ENCODE measurements around the gene TMEM200A. TPM values are rescaled to one million over a fixed set of nuclear protein-coding genes. Genes with fewer than 3 reads are reported as not detected.

Gene TMEM200A
- total RNA-seq, 4 donors from 2014 or later = 0.42 to 1.0 (median 0.82) TPM

DNA sequence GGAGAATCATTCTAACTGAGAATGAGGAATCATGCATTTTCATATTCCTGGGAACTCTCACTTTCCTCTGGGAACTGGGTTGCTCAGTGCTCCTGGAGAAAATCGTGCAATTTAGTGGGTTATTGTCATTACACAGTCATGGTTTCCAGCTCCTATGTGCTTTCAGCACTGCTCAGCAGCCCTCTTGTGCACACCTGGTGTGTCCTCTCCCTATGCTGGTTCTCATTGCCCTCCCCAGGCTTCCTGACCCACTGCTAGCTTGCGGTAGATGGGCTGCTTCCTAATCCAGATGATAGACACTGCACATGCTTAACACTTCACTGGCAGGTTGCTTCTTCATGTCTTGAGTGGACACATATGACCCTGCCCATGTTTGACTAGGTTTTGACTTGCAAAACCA, 39.7 kb downstream of the TMEM200A start:
- no peak overlapping the region for H3K4me3 ChIP-seq
- H3K36me3 ChIP-seq = no peaks in the 10 kb centered on the region
- no peaks in the 10 kb centered on the region for H3K27me3 ChIP-seq
- no peaks in the 10 kb centered on the region for H3K9me3 ChIP-seq
- H3K4me1 ChIP-seq = no peaks in the 10 kb centered on the region
- TF ChIP-seq EP300 (IDR thresholded peaks at IDR 0.05) = no peak
- TF ChIP-seq, protein P1, sequence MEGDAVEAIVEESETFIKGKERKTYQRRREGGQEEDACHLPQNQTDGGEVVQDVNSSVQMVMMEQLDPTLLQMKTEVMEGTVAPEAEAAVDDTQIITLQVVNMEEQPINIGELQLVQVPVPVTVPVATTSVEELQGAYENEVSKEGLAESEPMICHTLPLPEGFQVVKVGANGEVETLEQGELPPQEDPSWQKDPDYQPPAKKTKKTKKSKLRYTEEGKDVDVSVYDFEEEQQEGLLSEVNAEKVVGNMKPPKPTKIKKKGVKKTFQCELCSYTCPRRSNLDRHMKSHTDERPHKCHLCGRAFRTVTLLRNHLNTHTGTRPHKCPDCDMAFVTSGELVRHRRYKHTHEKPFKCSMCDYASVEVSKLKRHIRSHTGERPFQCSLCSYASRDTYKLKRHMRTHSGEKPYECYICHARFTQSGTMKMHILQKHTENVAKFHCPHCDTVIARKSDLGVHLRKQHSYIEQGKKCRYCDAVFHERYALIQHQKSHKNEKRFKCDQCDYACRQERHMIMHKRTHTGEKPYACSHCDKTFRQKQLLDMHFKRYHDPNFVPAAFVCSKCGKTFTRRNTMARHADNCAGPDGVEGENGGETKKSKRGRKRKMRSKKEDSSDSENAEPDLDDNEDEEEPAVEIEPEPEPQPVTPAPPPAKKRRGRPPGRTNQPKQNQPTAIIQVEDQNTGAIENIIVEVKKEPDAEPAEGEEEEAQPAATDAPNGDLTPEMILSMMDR (IDR thresholded peaks at IDR 0.05) = no peak
- TF ChIP-seq POLR2AphosphoS5 (IDR thresholded peaks at IDR 0.05) = no peak
- no peak for TF ChIP-seq POLR2A (IDR thresholded peaks at IDR 0.05; ENCODE audit: low read depth)
- no peak for DNase-seq (ENCODE audit: extremely low spot score)
- WGBS = 66% methylated on average over 2 of the region's 2 CpGs
- H3K27ac ChIP-seq (replicated peaks in 1 of 4) = no peak overlapping the region
- intact Hi-C loops (cut with DNase I) = no loop called here

DNA sequence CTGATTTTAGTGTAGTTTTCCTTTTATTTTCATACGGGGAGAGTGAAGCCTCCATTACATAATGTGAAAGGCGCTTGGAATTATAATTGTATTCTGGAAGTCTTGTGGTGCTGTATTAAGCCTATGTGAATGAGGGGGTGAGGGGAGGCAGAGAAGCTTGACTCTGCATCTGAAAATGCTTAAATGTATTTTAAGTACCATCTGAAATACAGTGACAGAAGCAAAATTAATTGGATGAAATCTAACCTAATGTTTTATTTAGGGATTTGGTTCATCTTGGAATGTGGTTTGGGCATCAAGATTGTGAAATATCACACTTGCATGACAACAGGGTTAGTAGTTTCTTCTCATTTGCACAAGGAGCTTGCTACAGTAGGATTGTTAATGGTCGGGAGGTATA, 41.2 kb downstream of the TMEM200A start:
- Histone ChIP-seq H3K27ac (replicated peaks in 1 of 4) (no peak overlapping the region), H3K27me3 (no peaks in the 10 kb centered on the region), H3K36me3 (no peaks in the 10 kb centered on the region), H3K4me3 (no peak overlapping the region), H3K9me3 (no peaks in the 10 kb centered on the region), H3K4me1 (no peaks in the 10 kb centered on the region)
- TF ChIP-seq POLR2A (IDR thresholded peaks at IDR 0.05; ENCODE audit: low read depth) = no peak
- no peak for TF ChIP-seq EP300 (IDR thresholded peaks at IDR 0.05)
- TF ChIP-seq POLR2AphosphoS5 (IDR thresholded peaks at IDR 0.05) = no peak
- TF ChIP-seq, protein P1 (IDR thresholded peaks at IDR 0.05) = no peak
- WGBS = 70% methylated on average over 3 of the region's 3 CpGs
- intact Hi-C loops (cut with DNase I) = no loop called here
- DNase-seq (ENCODE audit: extremely low spot score) = no peak

DNA sequence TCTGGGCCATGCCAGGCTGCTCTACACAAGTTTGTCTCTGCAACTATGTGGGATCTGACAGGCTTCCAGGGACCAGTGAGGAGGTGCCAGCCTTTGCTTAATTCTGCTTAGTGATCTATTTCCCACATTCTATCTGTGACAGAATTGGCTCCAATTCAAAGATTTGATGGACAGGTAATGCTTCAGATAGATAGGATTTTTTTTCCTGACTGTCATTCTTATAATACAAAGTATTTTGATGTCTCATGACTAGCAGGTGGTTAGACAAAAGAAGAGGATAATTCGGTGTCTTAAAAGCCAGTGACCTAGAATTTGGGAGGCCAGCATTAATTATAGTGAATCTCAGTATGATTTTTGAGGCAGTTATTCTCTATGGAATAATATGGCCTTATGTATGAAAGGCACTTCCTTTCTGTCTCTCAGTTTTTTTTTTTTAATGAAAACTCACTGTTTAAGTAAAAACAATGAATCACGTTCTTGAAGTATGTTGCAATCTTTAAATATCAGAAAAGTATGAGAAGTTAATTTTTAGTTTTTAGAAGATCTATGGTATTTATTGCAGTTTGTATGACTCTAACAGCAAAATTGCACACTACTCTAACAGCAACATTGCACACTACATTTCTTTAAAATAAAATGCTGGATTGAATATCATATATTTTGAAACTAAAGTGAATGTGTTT, 43.7 kb downstream of the TMEM200A start:
- no peak for DNase-seq (ENCODE audit: extremely low spot score)
- H3K4me1 ChIP-seq = no peaks in the 10 kb centered on the region
- 65% methylated on average over 2 of the region's 2 CpGs for WGBS
- peaks cover 0 to 5% (median 0%) of the 10 kb centered on the region in 4 donors for H3K9me3 ChIP-seq
- no peak overlapping the region for H3K4me3 ChIP-seq
- intact Hi-C loops (cut with DNase I) = no loop called here
- no peak overlapping the region for H3K27ac ChIP-seq (replicated peaks in 1 of 4)
- H3K36me3 ChIP-seq = no peaks in the 10 kb centered on the region
- no peaks in the 10 kb centered on the region for H3K27me3 ChIP-seq
- TF ChIP-seq EP300 (IDR thresholded peaks at IDR 0.05) = no peak
- no peak for TF ChIP-seq POLR2AphosphoS5 (IDR thresholded peaks at IDR 0.05)
- TF ChIP-seq, protein P1 (IDR thresholded peaks at IDR 0.05) = no peak
- no peak for TF ChIP-seq POLR2A (IDR thresholded peaks at IDR 0.05; ENCODE audit: low read depth)

DNA sequence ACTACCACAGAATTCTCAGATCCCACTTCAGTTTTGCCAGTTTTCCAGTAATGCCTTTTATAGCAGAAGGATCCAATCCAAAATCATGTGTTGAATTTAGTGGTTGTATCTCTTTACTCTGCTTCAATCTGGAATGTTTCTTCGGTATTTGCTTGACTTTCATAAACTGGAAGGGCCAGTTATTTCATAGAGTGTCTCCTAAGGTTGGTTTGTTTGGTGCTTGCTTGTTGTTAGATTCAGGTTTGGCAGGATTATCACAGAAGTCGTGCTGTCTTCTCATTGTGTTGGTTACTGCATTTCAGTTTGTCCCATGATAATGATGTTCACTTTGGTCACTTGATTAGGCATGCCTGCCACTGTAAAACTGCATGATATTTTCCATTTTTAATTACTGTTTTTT, 45.7 kb downstream of the TMEM200A start:
- H3K4me1 ChIP-seq = no peaks in the 10 kb centered on the region
- peaks cover 0 to 5% (median 0%) of the 10 kb centered on the region in 4 donors for H3K9me3 ChIP-seq
- H3K27ac ChIP-seq (replicated peaks in 1 of 4) = no peak overlapping the region
- no peaks in the 10 kb centered on the region for H3K36me3 ChIP-seq
- intact Hi-C loops (cut with DNase I) = no loop called here
- no peak overlapping the region for H3K4me3 ChIP-seq
- 75% methylated on average over 2 of the region's 2 CpGs for WGBS
- TF ChIP-seq EP300 (IDR thresholded peaks at IDR 0.05) (no peak), POLR2AphosphoS5 (IDR thresholded peaks at IDR 0.05) (no peak), POLR2A (IDR thresholded peaks at IDR 0.05; ENCODE audit: low read depth) (no peak)
- TF ChIP-seq, protein P1 (IDR thresholded peaks at IDR 0.05) = no peak
- DNase-seq (ENCODE audit: extremely low spot score) = no peak
- H3K27me3 ChIP-seq = no peaks in the 10 kb centered on the region
